WTC11 (cell line): ENCODE data around the gene LASP1.

ENCODE experiments used
- CREB1 ChIP-seq: sonication (generic); formaldehyde crosslinking; IDR thresholded peaks from 2 replicates; pipeline ENCODE4 v1.8.0; 2023; ENCODE audit warnings: mild to moderate bottlenecking, missing genetic modification reagents
- CTCF ChIP-seq: fragments of 200-600 bp; IDR thresholded peaks from 2 replicates; pipeline ENCODE4 v1.8.0; 2022; ENCODE audit warnings: antibody characterized with exemption
- FOXK1 ChIP-seq: sonication (generic); formaldehyde crosslinking; IDR thresholded peaks from 2 replicates; pipeline ENCODE4 v1.8.0; 2022; ENCODE audit warnings: mild to moderate bottlenecking, moderate library complexity, missing genetic modification reagents
- FOXP4 ChIP-seq: sonication (generic); formaldehyde crosslinking; IDR thresholded peaks from 2 replicates; pipeline ENCODE4 v1.8.0; 2022; ENCODE audit warnings: mild to moderate bottlenecking, missing genetic modification reagents
- IRF2 ChIP-seq: sonication (generic); formaldehyde crosslinking; IDR thresholded peaks from 2 replicates; pipeline ENCODE4 v1.8.0; 2022; ENCODE audit warnings: low read depth, missing genetic modification reagents, borderline replicate concordance
- TCF7 ChIP-seq: sonication (generic); formaldehyde crosslinking; IDR thresholded peaks from 2 replicates; pipeline ENCODE4 v1.8.0; 2022; ENCODE audit warnings: mild to moderate bottlenecking, low read depth, missing genetic modification reagents, moderate library complexity
- ZNF121 ChIP-seq: sonication (generic); formaldehyde crosslinking; IDR thresholded peaks from 2 replicates; pipeline ENCODE4 v1.8.0; 2023; ENCODE audit warnings: missing genetic modification reagents
- ZNF138 ChIP-seq: sonication (generic); formaldehyde crosslinking; conservative IDR thresholded peaks from 2 replicates; pipeline ENCODE4 v1.8.1; 2022; ENCODE audit warnings: mild to moderate bottlenecking, moderate library complexity, missing genetic modification reagents
- ZNF281 ChIP-seq: sonication (generic); formaldehyde crosslinking; IDR thresholded peaks from 2 replicates; pipeline ENCODE4 v1.8.0; 2023; ENCODE audit warnings: mild to moderate bottlenecking, missing genetic modification reagents

DNA sequence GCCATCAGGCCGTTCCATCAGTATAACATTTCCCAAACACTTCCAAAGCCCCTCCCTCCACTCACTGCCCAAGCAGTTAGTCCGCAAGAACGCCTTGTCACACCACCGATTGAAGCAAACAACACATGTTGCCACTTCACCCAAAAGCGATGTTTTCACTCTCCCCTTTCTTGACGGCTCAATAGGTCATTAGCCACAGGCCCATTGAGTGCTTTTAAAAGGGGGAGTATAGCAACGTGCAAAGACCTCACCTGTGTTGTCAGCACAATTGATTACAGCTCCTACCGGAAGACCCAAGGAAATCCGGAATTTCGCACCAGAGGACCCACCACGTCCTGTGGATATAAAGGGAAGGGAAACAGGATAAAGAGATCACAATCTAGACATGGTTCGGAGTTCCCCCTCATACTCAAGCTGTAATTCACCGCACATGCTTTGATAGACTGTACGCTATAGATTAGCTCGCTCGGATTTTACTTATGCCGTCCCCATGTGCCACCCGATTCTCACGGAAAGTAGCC is 17.0 kb upstream of the LASP1 start:
- no peak for TF ChIP-seq ZNF281 (CRISPR knock-in tag)
- no peak for TF ChIP-seq CREB1 (CRISPR knock-in tag)
- TF ChIP-seq TCF7 (CRISPR knock-in tag), result no peak
- no peak for TF ChIP-seq ZNF138 (CRISPR knock-in tag)
- TF ChIP-seq CTCF, result no peak
- TF ChIP-seq FOXP4, result no peak
- no peak for TF ChIP-seq IRF2 (CRISPR knock-in tag)
- no peak for TF ChIP-seq FOXK1 (CRISPR knock-in tag)
- no peak for TF ChIP-seq ZNF121
